Liver (tissue), 9 donors: ENCODE data around the gene PRDM12. TPM values are rescaled to one million over a fixed set of nuclear protein-coding genes. Genes with fewer than 3 reads are reported as not detected.

Experiments
- DNase-seq: peaks from one replicate; pipeline ENCODE4 v3.0.0-alpha.2; 2017; ENCODE audit warnings: low spot score
- H3K27ac ChIP-seq, 2 donors: one replicate each; pipeline ENCODE4 v1.7.0; 2013; ENCODE audit warnings: inconsistent platforms in 2 of 2, low read length in 2 of 2, control low read depth in 1 of 2, low read depth in 1 of 2, mild to moderate bottlenecking in 1 of 2
- H3K27me3 ChIP-seq, 4 donors: one replicate each; pipeline versions ENCODE4 v1.6.1 to v1.7.0; 2013; ENCODE audit warnings: low read length in 3 of 4, inconsistent platforms in 1 of 4, mild to moderate bottlenecking in 1 of 4, moderate library complexity in 1 of 4; ENCODE audit not compliant: control insufficient read depth in 4 of 4, insufficient read depth in 4 of 4
- H3K36me3 ChIP-seq, 4 donors: one replicate each; pipeline versions ENCODE4 v1.6.1 to v1.7.0; 2013; ENCODE audit warnings: low read length in 3 of 4, mild to moderate bottlenecking in 3 of 4, low read depth in 1 of 4, moderate library complexity in 1 of 4; ENCODE audit not compliant: control insufficient read depth in 4 of 4, insufficient read depth in 3 of 4
- H3K4me1 ChIP-seq, 4 donors: one replicate each; pipeline versions ENCODE4 v1.6.1 to v1.7.0; 2013; ENCODE audit warnings: low read length in 3 of 4, mild to moderate bottlenecking in 3 of 4, moderate library complexity in 1 of 4; ENCODE audit not compliant: control insufficient read depth in 4 of 4, insufficient read depth in 4 of 4
- H3K4me3 ChIP-seq, 3 donors: one replicate each; pipeline versions ENCODE4 v1.6.1 to v1.7.0; 2013; ENCODE audit warnings: low read length in 3 of 3, control low read depth in 1 of 3, low read depth in 1 of 3, mild to moderate bottlenecking in 1 of 3
- H3K9ac ChIP-seq, 2 donors: one replicate each; pipeline ENCODE4 v1.7.0; 2013; ENCODE audit warnings: low read length in 2 of 2, mild to moderate bottlenecking in 2 of 2, moderate library complexity in 2 of 2, control low read depth in 1 of 2, low read depth in 1 of 2
- H3K9me3 ChIP-seq, 4 donors: one replicate each; pipeline versions ENCODE4 v1.6.1 to v1.7.0; 2013; ENCODE audit warnings: low read length in 3 of 4; ENCODE audit not compliant: control insufficient read depth in 4 of 4
- ATF3 ChIP-seq: IDR thresholded peaks from 2 replicates; pipeline ENCODE4 v1.6.1; 2016; ENCODE audit warnings: antibody characterized with exemption
- CTCF ChIP-seq: fragments of 150-350 bp; IDR thresholded peaks from 2 replicates; pipeline ENCODE4 v1.5.1; 2017; ENCODE audit warnings: improper control_type of control experiment, low read depth, low read length; ENCODE audit not compliant: missing input control
- EGR1 ChIP-seq, 2 donors: IDR thresholded peaks; 2 replicates each; pipeline ENCODE4 v1.6.1; 2016 to 2018; ENCODE audit warnings: antibody characterized with exemption in 2 of 2, low read depth in 2 of 2
- FOXA1 ChIP-seq: IDR thresholded peaks from 2 replicates; pipeline ENCODE4 v1.6.1; 2016; ENCODE audit warnings: antibody characterized with exemption
- FOXA2 ChIP-seq: IDR thresholded peaks from 2 replicates; pipeline ENCODE4 v1.6.1; 2016; ENCODE audit warnings: antibody characterized with exemption
- GABPA ChIP-seq, 2 donors: IDR thresholded peaks in 1 of 2; conservative IDR thresholded peaks in 1 of 2; 2 replicates each; pipeline ENCODE4 v1.6.1; 2016; ENCODE audit warnings: antibody characterized with exemption in 2 of 2, mild to moderate bottlenecking in 1 of 2, moderate library complexity in 1 of 2
- HNF4A ChIP-seq, 2 donors: conservative IDR thresholded peaks; 2 replicates each; pipeline ENCODE4 v1.6.1; 2016; ENCODE audit warnings: antibody characterized with exemption in 2 of 2, mild to moderate bottlenecking in 2 of 2
- HNF4G ChIP-seq: IDR thresholded peaks from 2 replicates; pipeline ENCODE4 v1.6.1; 2016; ENCODE audit warnings: antibody characterized with exemption
- JUND ChIP-seq, 2 donors: IDR thresholded peaks; 2 replicates each; pipeline ENCODE4 v1.6.1; 2016; ENCODE audit warnings: antibody characterized with exemption in 2 of 2
- MAX ChIP-seq: IDR thresholded peaks from 2 replicates; pipeline ENCODE4 v1.6.1; 2016; ENCODE audit warnings: antibody characterized with exemption
- NR2F2 ChIP-seq: IDR thresholded peaks from 2 replicates; pipeline ENCODE4 v1.6.1; 2016; ENCODE audit warnings: antibody characterized with exemption
- RAD21 ChIP-seq, 2 donors: IDR thresholded peaks; 2 replicates each; pipeline ENCODE4 v1.6.1; 2016; ENCODE audit warnings: antibody characterized with exemption in 2 of 2, mild to moderate bottlenecking in 2 of 2
- REST ChIP-seq: IDR thresholded peaks from 2 replicates; pipeline ENCODE4 v1.6.1; 2016; ENCODE audit warnings: antibody characterized with exemption, mild to moderate bottlenecking
- RXRA ChIP-seq, 2 donors: IDR thresholded peaks; 2 replicates each; pipeline ENCODE4 v1.6.1; 2017 to 2018; ENCODE audit warnings: antibody characterized with exemption in 2 of 2, mild to moderate bottlenecking in 1 of 2
- SP1 ChIP-seq: IDR thresholded peaks from 2 replicates; pipeline ENCODE4 v1.6.1; 2018; ENCODE audit warnings: antibody characterized with exemption, mild to moderate bottlenecking
- TAF1 ChIP-seq: conservative IDR thresholded peaks from 2 replicates; pipeline ENCODE4 v1.6.1; 2016; ENCODE audit warnings: antibody characterized with exemption, mild to moderate bottlenecking
- YY1 ChIP-seq: IDR thresholded peaks from 2 replicates; pipeline ENCODE4 v1.6.1; 2016; ENCODE audit warnings: antibody characterized with exemption, mild to moderate bottlenecking
- ZBTB33 ChIP-seq: IDR thresholded peaks from 2 replicates; pipeline ENCODE4 v1.6.1; 2016; ENCODE audit warnings: antibody characterized with exemption
- WGBS: extraction: QIAGEN DNeasy Blood & Tissue Kit; methylation state at CpG from one replicate; pipeline ENCODE4 v1.1.7; 2013; 5-methylcytosine and 5-hydroxymethylcytosine counted together
- polyA plus RNA-seq, 2 donors: library from polyadenylated mRNA; stranded (reverse) in 1 of 2; unstranded in 1 of 2; fragments of 200-250 nt in 1 of 2; fragments of >200 nt in 1 of 2; fragmentation: Nextera tagmentation in 1 of 2; extraction: Ambion mirVana in 1 of 2; gene quantifications; one replicate each; pipeline versions ENCODE4 v1.2.1 to v1.2.3, GENCODE V29; 2013 to 2015
- total RNA-seq, 2 donors: library from RNA; depleted of rRNA; stranded (reverse); fragments of >200 nt; gene quantifications; one replicate each; pipeline ENCODE4 v1.2.3, GENCODE V29; 2014
- donor health status: healthy.
- donor health status: healthy.
- donor health status: healthy.
- donor health status: healthy.
- donor health status: healthy.

PRDM12 gene
- total and polyA plus RNA-seq, 4 donors: 0.02 TPM; not detected in 3

- TF ChIP-seq ZBTB33 (no peak), FOXA1 (no peak), SP1 (no peak), FOXA2 (no peak), HNF4G (no peak), JUND (IDR thresholded peaks at IDR 0.05) (no peak), CTCF (no peak)
Observed at GRCh38 chr9:130715270-130715669, 50.9 kb downstream of the PRDM12 start (continued).

GRCh38 chr9:130718562-130718961 lies 54.2 kb downstream of the PRDM12 start:
- H3K27ac ChIP-seq: no peak overlapping the region
- no peaks in the 10 kb centered on the region for H3K27me3 ChIP-seq
- H3K9me3 ChIP-seq: no peaks in the 10 kb centered on the region
- WGBS: 92% methylated on average over 3 of the region's 3 CpGs
- H3K9ac ChIP-seq: no peak overlapping the region
- no peaks in the 10 kb centered on the region for H3K36me3 ChIP-seq
- no peak for TF ChIP-seq ATF3
- no peak for TF ChIP-seq JUND (IDR thresholded peaks at IDR 0.05)
- TF ChIP-seq CTCF: no peak
- no peak for TF ChIP-seq GABPA (IDR thresholded peaks at IDR 0.05 in 1 of 2, conservative IDR thresholded peaks at IDR 0.05 in 1 of 2)
- no peak for TF ChIP-seq RXRA (IDR thresholded peaks at IDR 0.05)
- TF ChIP-seq RAD21 (IDR thresholded peaks at IDR 0.05): no peak
- no peak for TF ChIP-seq YY1
- TF ChIP-seq REST: no peak
- no peak for TF ChIP-seq EGR1 (IDR thresholded peaks at IDR 0.05; ENCODE audit: low read depth in 2 of 2)
- no peak for TF ChIP-seq NR2F2
- no peak for TF ChIP-seq HNF4G
- TF ChIP-seq ZBTB33: no peak
- TF ChIP-seq FOXA1: no peak
- no peak for TF ChIP-seq SP1
- TF ChIP-seq TAF1: no peak
- TF ChIP-seq FOXA2: no peak
- TF ChIP-seq HNF4A (conservative IDR thresholded peaks at IDR 0.05): no peak
- TF ChIP-seq MAX: no peak
- DNase-seq: no peak
- no peak overlapping the region for H3K4me3 ChIP-seq
- peaks cover 4 to 30% (median 21%) of the 10 kb centered on the region in 4 donors for H3K4me1 ChIP-seq
